A673 (cell line): ENCODE measurements around the gene IMMP2L.

Experiments
- CTCF ChIP-seq: fragments of 300-800, 200-600 bp; sonication (generic); conservative IDR thresholded peaks from 2 replicates; pipeline ENCODE4 v1.5.1; 2017; ENCODE audit warnings: low read depth, mild to moderate bottlenecking, antibody characterized with exemption, low read length, moderate library complexity, mixed read lengths
- EZH2 ChIP-seq: fragments of 200-600 bp; sonication (generic); IDR thresholded peaks from 2 replicates; pipeline ENCODE4 v1.6.1; 2017; ENCODE audit warnings: borderline replicate concordance, low read depth, mild to moderate bottlenecking, mixed read lengths, antibody characterized with exemption, low read length; ENCODE audit not compliant: poor library complexity, severe bottlenecking

- TF ChIP-seq CTCF (no peak), EZH2 (no peak)
Measured at GRCh38 chr7:110881721-110882120, 680.6 kb downstream of the IMMP2L start.
